GM12878 (cell line): Measurements from ENCODE around the gene MYCBP2. TPM values are rescaled to one million over a fixed set of nuclear protein-coding genes. Genes with fewer than 3 reads are reported as not detected.

Source experiments
- CBX5 ChIP-seq: sonication (generic); IDR thresholded peaks from 2 replicates; pipeline ENCODE4 v1.6.1; 2016; ENCODE audit warnings: low read depth, moderate library complexity, mild to moderate bottlenecking, inconsistent platforms
- GATAD2B ChIP-seq: fragments of 450-650 bp; conservative IDR thresholded peaks from 2 replicates; pipeline ENCODE4 v1.6.1; 2017; ENCODE audit warnings: low read depth, mild to moderate bottlenecking, moderate library complexity
- MTA2 ChIP-seq: fragments of 450-650 bp; IDR thresholded peaks from 2 replicates; pipeline ENCODE4 v1.6.1; 2016; ENCODE audit warnings: low read depth, mild to moderate bottlenecking, moderate library complexity
- MYC ChIP-seq: IDR thresholded peaks from 2 replicates; pipeline ENCODE4 v1.6.1; 2011; ENCODE audit warnings: mild to moderate bottlenecking, low read length, moderate library complexity, inconsistent platforms; ENCODE audit not compliant: insufficient read depth, insufficient replicate concordance, insufficient read length, severe bottlenecking
- RUNX3 ChIP-seq: IDR thresholded peaks from 2 replicates; pipeline ENCODE4 v1.6.1; 2012; ENCODE audit warnings: low read length, inconsistent platforms
- SMAD1 ChIP-seq: fragments of 450-650 bp; IDR thresholded peaks from 2 replicates; pipeline ENCODE4 v1.6.1; 2018; ENCODE audit warnings: mild to moderate bottlenecking, low read depth; ENCODE audit not compliant: partially characterized antibody
- STAT1 ChIP-seq: fragments of 450-650 bp; conservative IDR thresholded peaks from 2 replicates; pipeline ENCODE4 v1.6.1; 2014; ENCODE audit warnings: antibody characterized with exemption, mild to moderate bottlenecking
- TBL1XR1 ChIP-seq: IDR thresholded peaks from 2 replicates; pipeline ENCODE4 v1.6.1; 2012; ENCODE audit warnings: low read depth, low read length, improper control_type of control experiment
- TCF7 ChIP-seq: IDR thresholded peaks from 2 replicates; pipeline ENCODE4 v1.6.1; 2014; ENCODE audit warnings: antibody characterized with exemption, borderline replicate concordance
- polyA plus RNA-seq, 11 experiments: library from polyadenylated mRNA; depleted of rRNA in 4 of 11; unstranded in 6 of 11; stranded (reverse) in 5 of 11; fragments of >200 nt; fragmentation: Nextera tagmentation in 4 of 11; fragmentation: Illumina TruSeq in 1 of 11; extraction: Ambion mirVana in 4 of 11; extraction: Trizol in 1 of 11; gene quantifications; 1 replicate in 1 of 11; 2 replicates in 10 of 11; pipeline versions ENCODE4 v1.2.1 to v1.2.3, GENCODE V29; 2011 to 2016; ENCODE audit warnings: inconsistent platforms in 2 of 11, missing spikeins in 2 of 11, low read depth in 1 of 11
- total RNA-seq, 4 experiments: library from RNA; depleted of rRNA in 3 of 4; stranded (reverse); fragments of >200 nt in 3 of 4; fragmentation: Illumina TruSeq in 1 of 4; extraction: Trizol in 1 of 4; gene quantifications; 2 replicates each; pipeline versions ENCODE4 v1.2.1 to v1.2.3, GENCODE V29; 2013 to 2021
- TF ChIP-seq, protein P1 (sequence below): fragments of 450-650 bp; IDR thresholded peaks from 2 replicates; pipeline ENCODE4 v1.6.1; 2017; ENCODE audit warnings: mild to moderate bottlenecking, moderate library complexity
- TF ChIP-seq, protein P2 (sequence below): fragments of 450-650 bp; IDR thresholded peaks from 2 replicates; pipeline ENCODE4 v1.6.1; 2017; ENCODE audit warnings: mild to moderate bottlenecking, low read depth, inconsistent platforms; ENCODE audit not compliant: poor library complexity, severe bottlenecking
- TF ChIP-seq, protein P3 (sequence below): IDR thresholded peaks from 2 replicates; pipeline ENCODE4 v1.6.1; 2012; ENCODE audit warnings: mild to moderate bottlenecking, low read depth, low read length
- TF ChIP-seq, protein P4 (sequence below): fragments of 450-650 bp; IDR thresholded peaks from 2 replicates; pipeline ENCODE4 v1.6.1; 2016; ENCODE audit warnings: mild to moderate bottlenecking

MYCBP2 gene
- total and polyA plus RNA-seq, 10 of the 15 experiments (the other 5 are each of a cell fraction or from before 2014, with no cell fraction given), result 51.9 to 152 (median 98.2) TPM

DNA sequence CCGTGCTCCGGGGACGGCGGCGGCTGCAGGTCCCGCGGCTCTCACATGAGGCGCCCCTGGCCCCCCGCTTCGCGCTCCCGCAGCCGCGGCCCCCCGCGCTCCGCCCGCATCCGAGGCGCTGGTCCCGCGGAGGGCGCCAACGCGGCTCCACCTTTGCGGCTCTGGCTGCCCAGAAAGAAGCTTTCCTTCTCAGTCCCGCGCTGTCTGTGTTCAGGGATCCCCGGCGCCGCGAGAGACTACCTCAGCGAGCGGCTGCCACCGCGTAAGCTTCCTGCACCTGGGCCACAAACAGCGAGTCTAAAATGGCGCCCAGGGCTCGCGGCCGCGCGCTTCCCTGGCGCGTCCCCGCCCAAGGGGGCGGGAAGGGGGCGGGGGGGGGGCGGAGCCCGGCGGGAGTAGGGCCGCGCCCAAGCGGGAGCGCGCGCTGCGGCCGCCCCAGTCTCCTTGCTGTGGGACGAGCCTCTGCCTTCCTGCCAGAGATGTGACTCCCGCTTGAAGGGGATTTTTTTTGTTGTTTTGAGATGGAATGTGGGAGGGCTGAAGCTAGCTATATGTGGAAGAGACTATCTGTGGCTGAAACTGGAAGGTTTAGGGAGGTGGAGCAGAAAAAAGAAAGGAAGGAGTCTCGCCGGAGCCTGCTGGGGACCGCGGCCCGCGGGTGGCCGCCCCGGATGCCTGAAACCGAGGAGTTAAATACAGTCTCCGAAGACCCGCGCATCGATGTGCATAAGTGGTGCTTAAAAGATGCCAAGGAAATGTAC is 299.9 kb downstream of the MYCBP2 start, which contains the start of gene FBXL3 (continued):
- TF ChIP-seq, protein P1, sequence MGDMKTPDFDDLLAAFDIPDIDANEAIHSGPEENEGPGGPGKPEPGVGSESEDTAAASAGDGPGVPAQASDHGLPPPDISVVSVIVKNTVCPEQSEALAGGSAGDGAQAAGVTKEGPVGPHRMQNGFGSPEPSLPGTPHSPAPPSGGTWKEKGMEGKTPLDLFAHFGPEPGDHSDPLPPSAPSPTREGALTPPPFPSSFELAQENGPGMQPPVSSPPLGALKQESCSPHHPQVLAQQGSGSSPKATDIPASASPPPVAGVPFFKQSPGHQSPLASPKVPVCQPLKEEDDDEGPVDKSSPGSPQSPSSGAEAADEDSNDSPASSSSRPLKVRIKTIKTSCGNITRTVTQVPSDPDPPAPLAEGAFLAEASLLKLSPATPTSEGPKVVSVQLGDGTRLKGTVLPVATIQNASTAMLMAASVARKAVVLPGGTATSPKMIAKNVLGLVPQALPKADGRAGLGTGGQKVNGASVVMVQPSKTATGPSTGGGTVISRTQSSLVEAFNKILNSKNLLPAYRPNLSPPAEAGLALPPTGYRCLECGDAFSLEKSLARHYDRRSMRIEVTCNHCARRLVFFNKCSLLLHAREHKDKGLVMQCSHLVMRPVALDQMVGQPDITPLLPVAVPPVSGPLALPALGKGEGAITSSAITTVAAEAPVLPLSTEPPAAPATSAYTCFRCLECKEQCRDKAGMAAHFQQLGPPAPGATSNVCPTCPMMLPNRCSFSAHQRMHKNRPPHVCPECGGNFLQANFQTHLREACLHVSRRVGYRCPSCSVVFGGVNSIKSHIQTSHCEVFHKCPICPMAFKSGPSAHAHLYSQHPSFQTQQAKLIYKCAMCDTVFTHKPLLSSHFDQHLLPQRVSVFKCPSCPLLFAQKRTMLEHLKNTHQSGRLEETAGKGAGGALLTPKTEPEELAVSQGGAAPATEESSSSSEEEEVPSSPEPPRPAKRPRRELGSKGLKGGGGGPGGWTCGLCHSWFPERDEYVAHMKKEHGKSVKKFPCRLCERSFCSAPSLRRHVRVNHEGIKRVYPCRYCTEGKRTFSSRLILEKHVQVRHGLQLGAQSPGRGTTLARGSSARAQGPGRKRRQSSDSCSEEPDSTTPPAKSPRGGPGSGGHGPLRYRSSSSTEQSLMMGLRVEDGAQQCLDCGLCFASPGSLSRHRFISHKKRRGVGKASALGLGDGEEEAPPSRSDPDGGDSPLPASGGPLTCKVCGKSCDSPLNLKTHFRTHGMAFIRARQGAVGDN, result peak; percentile 38; the same call in 1 of the 2 replicates
- TF ChIP-seq CBX5 (no peak), SMAD1 (no peak), TBL1XR1 (no peak), MTA2 (0 out of 2 replicates have a peak, but pooled peaks have one; percentile 19), STAT1 (peak; percentile 80), RUNX3 (no peak; the same call in 1 of the 2 replicates), MYC (no peak), GATAD2B (peak; percentile 77), TCF7 (no peak)
- TF ChIP-seq, protein P2, sequence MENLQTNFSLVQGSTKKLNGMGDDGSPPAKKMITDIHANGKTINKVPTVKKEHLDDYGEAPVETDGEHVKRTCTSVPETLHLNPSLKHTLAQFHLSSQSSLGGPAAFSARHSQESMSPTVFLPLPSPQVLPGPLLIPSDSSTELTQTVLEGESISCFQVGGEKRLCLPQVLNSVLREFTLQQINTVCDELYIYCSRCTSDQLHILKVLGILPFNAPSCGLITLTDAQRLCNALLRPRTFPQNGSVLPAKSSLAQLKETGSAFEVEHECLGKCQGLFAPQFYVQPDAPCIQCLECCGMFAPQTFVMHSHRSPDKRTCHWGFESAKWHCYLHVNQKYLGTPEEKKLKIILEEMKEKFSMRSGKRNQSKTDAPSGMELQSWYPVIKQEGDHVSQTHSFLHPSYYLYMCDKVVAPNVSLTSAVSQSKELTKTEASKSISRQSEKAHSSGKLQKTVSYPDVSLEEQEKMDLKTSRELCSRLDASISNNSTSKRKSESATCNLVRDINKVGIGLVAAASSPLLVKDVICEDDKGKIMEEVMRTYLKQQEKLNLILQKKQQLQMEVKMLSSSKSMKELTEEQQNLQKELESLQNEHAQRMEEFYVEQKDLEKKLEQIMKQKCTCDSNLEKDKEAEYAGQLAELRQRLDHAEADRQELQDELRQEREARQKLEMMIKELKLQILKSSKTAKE, result no peak
- TF ChIP-seq, protein P3, sequence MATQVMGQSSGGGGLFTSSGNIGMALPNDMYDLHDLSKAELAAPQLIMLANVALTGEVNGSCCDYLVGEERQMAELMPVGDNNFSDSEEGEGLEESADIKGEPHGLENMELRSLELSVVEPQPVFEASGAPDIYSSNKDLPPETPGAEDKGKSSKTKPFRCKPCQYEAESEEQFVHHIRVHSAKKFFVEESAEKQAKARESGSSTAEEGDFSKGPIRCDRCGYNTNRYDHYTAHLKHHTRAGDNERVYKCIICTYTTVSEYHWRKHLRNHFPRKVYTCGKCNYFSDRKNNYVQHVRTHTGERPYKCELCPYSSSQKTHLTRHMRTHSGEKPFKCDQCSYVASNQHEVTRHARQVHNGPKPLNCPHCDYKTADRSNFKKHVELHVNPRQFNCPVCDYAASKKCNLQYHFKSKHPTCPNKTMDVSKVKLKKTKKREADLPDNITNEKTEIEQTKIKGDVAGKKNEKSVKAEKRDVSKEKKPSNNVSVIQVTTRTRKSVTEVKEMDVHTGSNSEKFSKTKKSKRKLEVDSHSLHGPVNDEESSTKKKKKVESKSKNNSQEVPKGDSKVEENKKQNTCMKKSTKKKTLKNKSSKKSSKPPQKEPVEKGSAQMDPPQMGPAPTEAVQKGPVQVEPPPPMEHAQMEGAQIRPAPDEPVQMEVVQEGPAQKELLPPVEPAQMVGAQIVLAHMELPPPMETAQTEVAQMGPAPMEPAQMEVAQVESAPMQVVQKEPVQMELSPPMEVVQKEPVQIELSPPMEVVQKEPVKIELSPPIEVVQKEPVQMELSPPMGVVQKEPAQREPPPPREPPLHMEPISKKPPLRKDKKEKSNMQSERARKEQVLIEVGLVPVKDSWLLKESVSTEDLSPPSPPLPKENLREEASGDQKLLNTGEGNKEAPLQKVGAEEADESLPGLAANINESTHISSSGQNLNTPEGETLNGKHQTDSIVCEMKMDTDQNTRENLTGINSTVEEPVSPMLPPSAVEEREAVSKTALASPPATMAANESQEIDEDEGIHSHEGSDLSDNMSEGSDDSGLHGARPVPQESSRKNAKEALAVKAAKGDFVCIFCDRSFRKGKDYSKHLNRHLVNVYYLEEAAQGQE, result no peak
- TF ChIP-seq, protein P4, sequence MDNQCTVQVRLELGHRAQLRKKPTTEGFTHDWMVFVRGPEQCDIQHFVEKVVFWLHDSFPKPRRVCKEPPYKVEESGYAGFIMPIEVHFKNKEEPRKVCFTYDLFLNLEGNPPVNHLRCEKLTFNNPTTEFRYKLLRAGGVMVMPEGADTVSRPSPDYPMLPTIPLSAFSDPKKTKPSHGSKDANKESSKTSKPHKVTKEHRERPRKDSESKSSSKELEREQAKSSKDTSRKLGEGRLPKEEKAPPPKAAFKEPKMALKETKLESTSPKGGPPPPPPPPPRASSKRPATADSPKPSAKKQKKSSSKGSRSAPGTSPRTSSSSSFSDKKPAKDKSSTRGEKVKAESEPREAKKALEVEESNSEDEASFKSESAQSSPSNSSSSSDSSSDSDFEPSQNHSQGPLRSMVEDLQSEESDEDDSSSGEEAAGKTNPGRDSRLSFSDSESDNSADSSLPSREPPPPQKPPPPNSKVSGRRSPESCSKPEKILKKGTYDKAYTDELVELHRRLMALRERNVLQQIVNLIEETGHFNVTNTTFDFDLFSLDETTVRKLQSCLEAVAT, result no peak; the same call in 1 of the 2 replicates
